Measurements from ENCODE around the gene AADACL3.

The AADACL3 gene

GRCh38 chr1:12763479-12763878, 47.6 kb downstream of the AADACL3 start:
- Mint-ChIP-seq H3K27me3 (ENCODE audit: low read depth) (peaks cover 27% of the 10 kb centered on the region), H3K4me3 (no peak overlapping the region), H3K36me3 (ENCODE audit: low read depth) (no peaks in the 10 kb centered on the region), H3K4me1 (peaks cover 4% of the 10 kb centered on the region), H3K9me3 (peaks cover 5% of the 10 kb centered on the region), H3K27ac (no peak overlapping the region)
- no peak for TF ChIP-seq CTCF (IDR thresholded peaks at IDR 0.05; ENCODE audit: unreplicated experiment in 3 of 3)

GRCh38 chr1:12764016-12764415, 48.1 kb downstream of the AADACL3 start:
- Mint-ChIP-seq H3K27ac (no peak overlapping the region), H3K4me1 (no peaks in the 10 kb centered on the region), H3K4me3 (no peak overlapping the region), H3K27me3 (ENCODE audit: low read depth) (peaks cover 21% of the 10 kb centered on the region), H3K9me3 (peaks cover 5% of the 10 kb centered on the region), H3K36me3 (ENCODE audit: low read depth) (no peaks in the 10 kb centered on the region)
- TF ChIP-seq CTCF (IDR thresholded peaks at IDR 0.05; ENCODE audit: unreplicated experiment in 3 of 3): no peak

GRCh38 chr1:12769031-12769430, 53.1 kb downstream of the AADACL3 start:
- TF ChIP-seq CTCF (IDR thresholded peaks at IDR 0.05; ENCODE audit: unreplicated experiment in 3 of 3): no peak
- Mint-ChIP-seq H3K4me1 (no peaks in the 10 kb centered on the region), H3K27me3 (ENCODE audit: low read depth) (peaks cover 18% of the 10 kb centered on the region), H3K9me3 (peaks cover 12% of the 10 kb centered on the region), H3K27ac (no peak overlapping the region), H3K36me3 (ENCODE audit: low read depth) (no peaks in the 10 kb centered on the region), H3K4me3 (no peak overlapping the region)

GRCh38 chr1:12769976-12770505, 54.1 kb downstream of the AADACL3 start:
- Mint-ChIP-seq H3K27me3 (ENCODE audit: low read depth) (peaks cover 22% of the 10 kb centered on the region), H3K4me3 (no peak overlapping the region), H3K9me3 (peaks cover 14% of the 10 kb centered on the region), H3K4me1 (no peaks in the 10 kb centered on the region), H3K27ac (no peak overlapping the region), H3K36me3 (ENCODE audit: low read depth) (no peaks in the 10 kb centered on the region)
- no peak for TF ChIP-seq CTCF (IDR thresholded peaks at IDR 0.05; ENCODE audit: unreplicated experiment in 3 of 3)

- Mint-ChIP-seq H3K4me1 (no peaks in the 10 kb centered on the region), H3K36me3 (ENCODE audit: low read depth) (no peaks in the 10 kb centered on the region), H3K4me3 (no peak overlapping the region), H3K9me3 (peaks cover 14% of the 10 kb centered on the region), H3K27ac (no peak overlapping the region), H3K27me3 (ENCODE audit: low read depth) (peaks cover 22% of the 10 kb centered on the region)
- no peak for TF ChIP-seq CTCF (IDR thresholded peaks at IDR 0.05; ENCODE audit: unreplicated experiment in 3 of 3)
Measured at GRCh38 chr1:12770620-12771019, 54.7 kb downstream of the AADACL3 start.

- TF ChIP-seq CTCF (IDR thresholded peaks at IDR 0.05; ENCODE audit: unreplicated experiment in 3 of 3): no peak
- no peak overlapping the region for H3K4me3 Mint-ChIP-seq
- no peaks in the 10 kb centered on the region for H3K4me1 Mint-ChIP-seq
- H3K27me3 Mint-ChIP-seq (ENCODE audit: low read depth): peaks cover 25% of the 10 kb centered on the region
- peaks cover 12% of the 10 kb centered on the region for H3K9me3 Mint-ChIP-seq
- H3K36me3 Mint-ChIP-seq (ENCODE audit: low read depth): no peaks in the 10 kb centered on the region
- no peak overlapping the region for H3K27ac Mint-ChIP-seq
Measured at GRCh38 chr1:12771186-12771585, 55.3 kb downstream of the AADACL3 start.
